OCI-LY7 (cell line): ENCODE results near the gene ATG9A.

Source experiments
- EZH2phosphoT487 ChIP-seq: fragments of 200-600 bp; sonication (generic); IDR thresholded peaks from 2 replicates; pipeline ENCODE4 v1.6.1; 2018; ENCODE audit warnings: low read depth, borderline replicate concordance, mild to moderate bottlenecking, mixed run types, antibody characterized with exemption, low read length, moderate library complexity, mixed read lengths
- TF ChIP-seq, protein P1 (sequence below): fragments of 200-600 bp; sonication (generic); conservative IDR thresholded peaks from 2 replicates; pipeline ENCODE4 v1.5.1; 2014; ENCODE audit warnings: mild to moderate bottlenecking, antibody characterized with exemption, low read length, moderate library complexity, mixed read lengths

GRCh38 chr2:219248845-219249202, 19.4 kb upstream of the ATG9A start:
- TF ChIP-seq, protein P1, sequence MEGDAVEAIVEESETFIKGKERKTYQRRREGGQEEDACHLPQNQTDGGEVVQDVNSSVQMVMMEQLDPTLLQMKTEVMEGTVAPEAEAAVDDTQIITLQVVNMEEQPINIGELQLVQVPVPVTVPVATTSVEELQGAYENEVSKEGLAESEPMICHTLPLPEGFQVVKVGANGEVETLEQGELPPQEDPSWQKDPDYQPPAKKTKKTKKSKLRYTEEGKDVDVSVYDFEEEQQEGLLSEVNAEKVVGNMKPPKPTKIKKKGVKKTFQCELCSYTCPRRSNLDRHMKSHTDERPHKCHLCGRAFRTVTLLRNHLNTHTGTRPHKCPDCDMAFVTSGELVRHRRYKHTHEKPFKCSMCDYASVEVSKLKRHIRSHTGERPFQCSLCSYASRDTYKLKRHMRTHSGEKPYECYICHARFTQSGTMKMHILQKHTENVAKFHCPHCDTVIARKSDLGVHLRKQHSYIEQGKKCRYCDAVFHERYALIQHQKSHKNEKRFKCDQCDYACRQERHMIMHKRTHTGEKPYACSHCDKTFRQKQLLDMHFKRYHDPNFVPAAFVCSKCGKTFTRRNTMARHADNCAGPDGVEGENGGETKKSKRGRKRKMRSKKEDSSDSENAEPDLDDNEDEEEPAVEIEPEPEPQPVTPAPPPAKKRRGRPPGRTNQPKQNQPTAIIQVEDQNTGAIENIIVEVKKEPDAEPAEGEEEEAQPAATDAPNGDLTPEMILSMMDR = no peak
- TF ChIP-seq EZH2phosphoT487 = no peak
